MCF 10A (cell line): Measurements from ENCODE around the gene BRAP. TPM values are rescaled to one million over a fixed set of nuclear protein-coding genes. Genes with fewer than 3 reads are reported as not detected.

Experiments used
- Bru-seq: library from RNA; stranded (reverse); fragments of 400-500 nt; gene quantifications from one replicate; lab custom pipeline; 2021; lab: Mats Ljungman, UMichigan
- BruChase-seq, 2 experiments: library from RNA; stranded (reverse); fragments of 400-500 nt; gene quantifications; one replicate each; lab custom pipeline; 2021; lab: Mats Ljungman, UMichigan
- BruUV-seq: library from RNA; stranded (reverse); fragments of 400-500 nt; replicated peaks from 2 replicates; lab custom pipeline; 2021; lab: Mats Ljungman, UMichigan
- CTCF ChIA-PET: fragments of 300-600 bp; sonication (Branson Sonifier 250); formaldehyde crosslinking; extraction: SDS; loops from one replicate; lab custom pipeline; 2021; ENCODE audit warnings: antibody characterized with exemption, inconsistent platforms; lab: Yijun Ruan, JAX
- POLR2A ChIA-PET: fragments of 300-600, 350-650 bp; sonication (Branson Sonifier 250); formaldehyde crosslinking; extraction: SDS; loops from one replicate; lab custom pipeline; 2020; ENCODE audit warnings: antibody characterized with exemption, inconsistent platforms; lab: Yijun Ruan, JAX
- DNase-seq: peaks from one replicate; pipeline ENCODE4 v3.0.0-alpha.2; 2018; ENCODE audit not compliant: unreplicated experiment
- H3K27ac Mint-ChIP-seq: one replicate; pipeline ENCODE4 v1.8.0; 2022; ENCODE audit warnings: mild to moderate bottlenecking, low read depth, mixed read lengths; ENCODE audit not compliant: unreplicated experiment
- H3K27me3 Mint-ChIP-seq: one replicate; pipeline ENCODE4 v1.8.0; 2022; ENCODE audit warnings: mixed read lengths; ENCODE audit not compliant: insufficient read depth, unreplicated experiment
- H3K36me3 Mint-ChIP-seq: one replicate; pipeline ENCODE4 v1.8.0; 2022; ENCODE audit warnings: mild to moderate bottlenecking, moderate library complexity, mixed read lengths; ENCODE audit not compliant: insufficient read depth, unreplicated experiment
- H3K4me1 Mint-ChIP-seq: one replicate; pipeline ENCODE4 v1.8.0; 2022; ENCODE audit warnings: mixed read lengths; ENCODE audit not compliant: insufficient read depth, unreplicated experiment
- H3K4me3 Mint-ChIP-seq: one replicate; pipeline ENCODE4 v1.8.0; 2022; ENCODE audit warnings: mild to moderate bottlenecking, moderate library complexity, mixed read lengths; ENCODE audit not compliant: unreplicated experiment
- H3K9me3 Mint-ChIP-seq: one replicate; pipeline ENCODE4 v1.8.0; 2022; ENCODE audit warnings: mixed read lengths; ENCODE audit not compliant: unreplicated experiment
- CTCF ChIP-seq: fragments of 200-600 bp; IDR thresholded peaks from one replicate; pipeline ENCODE4 v1.8.0; 2022; ENCODE audit warnings: antibody characterized with exemption, mild to moderate bottlenecking; ENCODE audit not compliant: unreplicated experiment
- intact Hi-C: fragments of 100-400 bp; cut with micrococcal nuclease; formaldehyde crosslinking; loops from 2 replicates; pipeline ENCODE4 v1.14.1; 2022
- long read RNA-seq: library from polyadenylated mRNA; stranded (forward); transcript quantifications from one replicate; pipeline ENCODE4 v2.0.0, GENCODE V29; 2022
- total RNA-seq: library from RNA; stranded (reverse); gene quantifications from 2 replicates; pipeline ENCODE4 v1.2.3, GENCODE V29; 2022

BRAP gene
- total RNA-seq (22.1 and 24.4 TPM in 2 replicates), Bru-seq, nascent RNA (percentile 70 among the genes with signal in this experiment), BruChase-seq, experiment 1, labeled RNA remaining after a 6-hour chase (percentile 69 among the genes with signal in this experiment), BruChase-seq, experiment 2, labeled RNA remaining after a 2-hour chase (percentile 73 among the genes with signal in this experiment)
- long read RNA-seq, full-length matches to known transcripts = 79 of 103 reads
- long read RNA-seq, partial matches to known transcripts = 6 of 103 reads
- long read RNA-seq, other reads (novel, unspliced or antisense) = 18 of 103 reads

- no peaks in the 10 kb centered on the region for H3K9me3 Mint-ChIP-seq
- no peaks in the 10 kb centered on the region for H3K27me3 Mint-ChIP-seq
- ChIA-PET CTCF (interaction anchor here (0.5 to 1.8 kb wide), 9 partner anchors 24 to 289 kb away, joined by 3 to 6 read pairs (median 3); no protein-coding TSS in a partner anchor), POLR2A (interaction anchor here (0.6 to 2.8 kb wide), 35 partner anchors 9 to 1167 kb away, joined by 3 to 26 read pairs (median 3); partner anchors contain the start of genes ATXN2 and MAPKAPK5)
- BruUV-seq = TSS peak; percentile 79
- intact Hi-C loops = loop anchor here (2.0 kb wide), 1 partner anchor 127 kb away; no protein-coding TSS in a partner anchor
- no peak for TF ChIP-seq CTCF
- H3K36me3 Mint-ChIP-seq = peaks cover 26% of the 10 kb centered on the region
- peaks cover 17% of the 10 kb centered on the region for H3K4me1 Mint-ChIP-seq
- H3K27ac Mint-ChIP-seq = peak within 1 kb of the TSS; percentile 93
- peak; percentile 93 for DNase-seq
- H3K4me3 Mint-ChIP-seq = peak within 1 kb of the TSS; percentile 93
Observed at GRCh38 chr12:111685811-111686573, at the start of gene BRAP, which contains the start of gene ACAD10. Gene BRAP, minus strand, starts transcription at chr12:111685956. Its CDS starts 164 bp downstream, at chr12:111685792. Gene ACAD10, plus strand, starts transcription at chr12:111686053. Its CDS starts 6,657 bp downstream, at chr12:111692710.

- no TSS peak for BruUV-seq
- Mint-ChIP-seq H3K4me3 (no peak overlapping the region), H3K27ac (no peak overlapping the region), H3K36me3 (peaks cover 57% of the 10 kb centered on the region), H3K4me1 (no peaks in the 10 kb centered on the region), H3K27me3 (no peaks in the 10 kb centered on the region), H3K9me3 (no peaks in the 10 kb centered on the region)
- intact Hi-C loops = no loop called here
- CTCF ChIA-PET = interaction anchor here (0.6 to 0.7 kb wide), 3 partner anchors 18 to 82 kb away, joined by 3 to 4 read pairs (median 3); no protein-coding TSS in a partner anchor
- no peak for TF ChIP-seq CTCF
- DNase-seq = no peak
- POLR2A ChIA-PET = no interaction called here
Observed at GRCh38 chr12:111733340-111733915, 47.7 kb upstream of the BRAP start.

- H3K27ac Mint-ChIP-seq = no peak overlapping the region
- no peaks in the 10 kb centered on the region for H3K9me3 Mint-ChIP-seq
- POLR2A ChIA-PET = no interaction called here
- H3K4me1 Mint-ChIP-seq = no peaks in the 10 kb centered on the region
- no peak for DNase-seq
- intact Hi-C loops = no loop called here
- BruUV-seq = no TSS peak
- CTCF ChIA-PET = no interaction called here
- TF ChIP-seq CTCF = no peak
- H3K27me3 Mint-ChIP-seq = no peaks in the 10 kb centered on the region
- H3K4me3 Mint-ChIP-seq = no peak overlapping the region
- H3K36me3 Mint-ChIP-seq = peaks cover 55% of the 10 kb centered on the region
Observed at GRCh38 chr12:111732786-111733185, 47.0 kb upstream of the BRAP start.
